CD4-positive, alpha-beta T cell treated with Interleukin-2 at 100 ng/mL for 4 hours (primary cell): Measurements from ENCODE around the gene SFXN1.

ENCODE experiments used
- DNase-seq: peaks from one replicate; pipeline ENCODE4 v3.0.0-alpha.2; 2020; ENCODE audit warnings: low spot score

SFXN1 gene

DNA sequence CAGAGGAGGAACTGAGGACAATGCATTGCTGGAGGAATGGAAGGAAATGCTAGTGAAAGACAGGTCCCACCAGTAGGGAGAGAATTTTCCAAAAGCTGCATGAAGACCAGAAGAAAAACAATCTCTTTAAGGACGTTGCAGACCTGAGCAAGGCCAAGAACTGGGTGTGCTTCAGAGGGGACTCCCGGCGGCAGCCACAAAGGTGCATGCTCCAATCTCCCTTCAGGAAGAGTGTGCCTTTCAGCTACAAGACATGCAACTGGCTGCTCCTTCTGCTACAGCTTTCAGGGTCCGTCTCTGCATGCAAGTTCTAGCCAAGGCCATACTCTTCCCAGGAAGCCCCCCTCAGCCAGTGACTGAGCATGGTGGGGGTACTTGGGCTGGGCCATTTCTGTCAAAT, 62.9 kb downstream of the SFXN1 start:
- DNase-seq, result no peak

DNA sequence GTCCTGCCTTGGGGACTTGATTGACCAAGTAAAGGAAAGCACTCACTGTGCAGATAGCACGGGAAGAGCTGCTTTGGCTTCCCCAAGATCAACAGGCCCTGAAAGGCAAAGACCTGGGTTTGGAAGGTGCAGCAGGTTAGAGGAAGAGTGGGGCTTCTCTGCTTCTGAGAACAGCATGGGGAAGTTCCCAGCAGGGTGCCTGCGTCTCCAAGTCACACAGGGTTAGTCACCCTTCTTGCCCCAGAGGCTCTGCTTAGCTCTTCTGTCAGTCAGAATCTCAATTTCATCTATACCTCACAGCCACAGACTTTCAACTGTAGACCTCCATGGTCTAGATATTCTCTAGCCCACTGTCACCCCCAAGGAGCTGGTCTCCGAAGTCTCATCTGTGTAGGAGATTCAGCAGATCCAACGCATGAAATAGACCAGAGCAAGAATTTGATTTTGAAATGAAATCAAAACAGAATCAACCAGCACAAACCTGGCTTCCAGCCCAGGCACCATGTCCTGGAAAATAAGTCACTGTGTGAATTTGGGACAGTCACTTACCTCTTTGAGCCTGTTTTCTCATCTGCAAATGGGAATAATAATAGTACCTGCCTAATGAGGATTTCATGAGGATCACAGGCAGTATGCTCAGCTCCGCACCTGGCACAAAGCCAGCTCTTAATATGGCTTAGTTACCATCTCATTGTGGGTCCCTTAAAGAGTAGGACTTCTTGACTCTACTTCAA, 64.0 kb downstream of the SFXN1 start:
- no peak for DNase-seq

DNA sequence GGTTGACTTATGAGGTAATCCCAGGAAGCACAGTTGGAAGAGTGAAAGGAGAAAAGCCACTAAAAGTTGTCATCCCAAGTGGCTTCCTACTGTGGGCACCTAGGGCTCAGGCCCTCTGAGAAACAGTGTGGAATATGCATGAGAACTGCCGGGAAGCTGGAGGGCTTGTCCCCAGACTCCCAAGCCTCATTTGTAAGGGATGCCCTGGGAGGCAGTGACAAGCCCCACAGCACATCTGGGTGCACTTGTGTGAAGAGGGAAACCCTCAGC, 64.5 kb downstream of the SFXN1 start:
- no peak for DNase-seq

DNA sequence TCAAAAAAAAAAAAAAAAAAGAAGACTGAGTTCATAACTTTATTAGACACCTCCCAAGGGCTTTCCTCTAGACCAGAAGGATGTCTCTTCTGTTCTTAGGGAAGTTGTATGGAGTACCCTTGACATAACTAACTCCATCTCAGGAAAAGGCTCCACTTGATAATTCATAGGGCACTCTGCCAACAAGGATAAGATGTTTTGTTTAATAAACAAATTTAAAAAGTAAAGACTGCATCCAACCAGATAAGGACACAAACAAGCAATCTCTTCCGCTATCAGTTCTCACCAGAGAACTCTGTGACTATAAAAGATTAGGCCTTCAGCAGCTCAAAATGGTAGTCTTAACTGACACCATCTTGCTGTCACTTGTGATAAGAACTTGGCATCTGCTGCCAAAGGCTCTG, 65.8 kb downstream of the SFXN1 start:
- no peak for DNase-seq

DNA sequence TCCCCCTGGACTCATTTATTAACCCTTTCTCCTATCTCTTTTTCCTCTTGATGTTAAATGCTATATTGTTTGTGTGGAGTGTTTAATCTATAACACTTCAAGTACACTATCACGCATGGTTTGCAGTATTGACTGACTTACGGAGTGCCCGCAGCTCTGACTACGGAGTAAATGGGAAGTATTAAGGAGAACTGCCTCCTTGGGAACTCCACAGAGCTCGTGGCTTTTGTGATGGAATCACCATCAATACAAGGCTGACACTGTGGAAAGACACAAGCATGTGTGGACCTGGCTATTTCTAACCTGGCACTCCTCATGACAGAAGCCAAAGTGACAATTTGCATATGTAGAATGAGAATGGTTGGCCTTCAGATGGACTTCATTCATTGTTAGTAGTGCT, 66.2 kb downstream of the SFXN1 start:
- no peak for DNase-seq

DNA sequence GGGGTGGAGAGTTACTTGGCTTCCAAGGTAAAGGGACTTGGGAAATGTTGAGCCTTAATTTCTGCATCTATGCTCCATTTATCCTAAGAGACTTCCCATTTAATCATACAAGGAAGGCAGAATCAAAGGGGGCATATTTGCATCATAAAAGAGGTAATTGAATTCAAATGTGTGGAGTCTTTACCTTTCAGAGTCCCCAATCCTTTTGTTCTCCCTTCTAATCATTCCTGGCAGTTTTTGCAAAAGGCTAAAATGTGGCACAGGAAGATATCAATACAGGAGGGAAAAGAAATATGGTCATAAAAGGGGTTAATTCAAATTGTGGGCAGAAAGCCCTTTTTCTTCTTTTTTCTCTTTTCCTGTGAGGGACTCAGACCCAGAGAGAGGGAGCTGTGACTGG, 69.5 kb downstream of the SFXN1 start:
- DNase-seq, result no peak

DNA sequence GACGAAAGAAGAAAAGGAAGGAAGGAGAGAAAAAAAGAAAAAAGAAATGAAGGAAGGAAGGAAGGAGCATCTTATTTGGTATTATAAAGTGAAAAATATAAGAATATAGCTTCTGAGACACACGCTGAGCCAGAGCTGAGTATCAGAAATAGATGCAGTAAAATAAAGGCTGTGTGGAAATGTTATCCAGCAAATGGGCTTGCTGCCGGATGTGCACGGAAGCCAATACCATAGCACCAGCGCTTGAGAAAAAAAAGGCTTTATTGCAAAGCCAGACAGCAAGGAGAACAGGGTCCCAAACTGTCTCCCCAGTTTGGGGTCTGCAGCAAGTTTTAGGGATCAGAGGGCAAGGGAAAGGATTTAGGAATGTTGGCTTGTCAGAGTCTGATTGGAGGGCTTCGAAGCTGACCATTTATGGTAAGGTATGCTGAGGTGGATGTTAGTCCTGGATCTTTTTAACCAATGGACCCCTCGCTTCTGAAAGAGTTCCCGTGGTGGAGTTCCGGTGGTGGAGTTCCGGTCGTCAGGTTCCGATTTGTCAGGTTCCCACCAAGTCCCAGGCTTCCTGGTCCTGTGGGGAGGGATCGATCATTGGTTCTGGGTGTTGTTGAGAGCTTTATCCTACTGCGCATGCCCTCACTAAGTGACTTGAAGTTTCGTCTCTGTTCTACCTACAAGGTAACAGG, 70.4 kb downstream of the SFXN1 start:
- DNase-seq, result no peak

DNA sequence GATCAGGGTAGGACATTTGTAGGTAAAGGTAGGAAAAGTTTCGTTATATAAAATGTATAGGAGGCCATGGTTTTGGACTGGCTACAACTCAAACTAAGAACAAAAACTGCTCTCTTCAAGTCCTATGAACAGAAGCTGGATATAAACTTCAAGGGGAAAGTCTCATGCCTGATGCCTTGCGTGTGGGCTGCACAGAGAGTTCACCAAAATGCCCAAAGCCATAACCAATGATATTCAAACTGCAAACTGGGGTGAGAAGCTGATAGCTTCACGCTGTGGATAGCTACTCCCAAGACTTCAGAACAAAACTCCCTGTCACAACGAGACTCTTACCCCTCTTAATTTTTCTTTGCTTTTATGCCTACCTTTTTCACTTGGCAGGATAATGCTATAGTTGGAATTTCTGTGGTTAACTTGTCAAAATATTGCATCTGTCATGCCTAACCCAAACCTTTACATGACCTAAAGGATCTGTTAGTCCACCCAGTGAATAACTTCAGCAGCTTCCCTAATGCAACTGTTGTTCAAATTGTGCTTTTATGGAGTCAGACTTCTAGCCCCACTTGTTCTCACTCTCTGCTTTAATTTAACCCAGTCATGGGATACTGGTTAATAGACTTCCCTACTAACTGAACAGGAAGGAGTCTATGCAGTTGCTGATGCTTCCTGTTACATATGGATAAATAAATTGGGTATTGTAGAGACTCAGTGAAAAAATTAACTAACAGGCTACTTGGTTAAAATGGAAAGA, 71.9 kb downstream of the SFXN1 start:
- no peak for DNase-seq

DNA sequence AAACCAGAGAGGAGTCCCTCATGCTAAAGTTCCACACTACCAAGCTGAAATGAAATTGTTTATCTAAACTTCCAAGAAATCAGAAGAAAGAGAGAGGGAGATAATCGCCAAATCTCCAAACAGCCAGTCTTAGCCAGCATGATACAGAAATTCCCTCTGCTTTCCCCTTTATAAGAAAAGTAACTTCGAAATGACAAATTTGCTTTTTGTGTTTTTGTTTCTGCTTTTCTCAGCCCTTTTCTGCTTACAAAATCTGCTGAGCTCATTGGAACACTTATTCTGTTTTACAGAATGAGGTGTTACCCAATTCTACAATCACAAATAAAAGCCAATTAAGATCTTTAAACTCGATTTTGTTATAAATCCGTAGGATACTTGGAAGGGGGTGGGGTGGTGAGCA, 72.9 kb downstream of the SFXN1 start:
- DNase-seq, result no peak

DNA sequence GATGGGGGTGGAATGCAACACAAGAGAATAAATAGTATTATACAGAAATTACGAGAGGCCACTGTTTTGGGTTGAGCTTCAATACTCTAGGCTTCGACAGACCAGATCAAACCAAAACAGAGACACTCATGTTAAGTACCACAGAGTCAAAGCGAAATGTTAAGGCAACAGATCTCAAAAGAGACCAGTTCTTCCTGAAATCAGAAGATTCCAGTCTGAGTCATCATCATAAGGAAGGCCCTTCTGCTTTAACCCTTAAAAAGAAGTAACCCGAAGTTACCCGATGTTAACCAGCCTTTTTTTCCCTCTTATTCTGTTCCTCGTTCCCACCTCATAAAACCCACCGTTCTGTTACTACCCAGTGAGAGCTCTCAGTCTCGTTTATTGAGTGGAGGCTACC, 75.9 kb downstream of the SFXN1 start:
- no peak for DNase-seq

DNA sequence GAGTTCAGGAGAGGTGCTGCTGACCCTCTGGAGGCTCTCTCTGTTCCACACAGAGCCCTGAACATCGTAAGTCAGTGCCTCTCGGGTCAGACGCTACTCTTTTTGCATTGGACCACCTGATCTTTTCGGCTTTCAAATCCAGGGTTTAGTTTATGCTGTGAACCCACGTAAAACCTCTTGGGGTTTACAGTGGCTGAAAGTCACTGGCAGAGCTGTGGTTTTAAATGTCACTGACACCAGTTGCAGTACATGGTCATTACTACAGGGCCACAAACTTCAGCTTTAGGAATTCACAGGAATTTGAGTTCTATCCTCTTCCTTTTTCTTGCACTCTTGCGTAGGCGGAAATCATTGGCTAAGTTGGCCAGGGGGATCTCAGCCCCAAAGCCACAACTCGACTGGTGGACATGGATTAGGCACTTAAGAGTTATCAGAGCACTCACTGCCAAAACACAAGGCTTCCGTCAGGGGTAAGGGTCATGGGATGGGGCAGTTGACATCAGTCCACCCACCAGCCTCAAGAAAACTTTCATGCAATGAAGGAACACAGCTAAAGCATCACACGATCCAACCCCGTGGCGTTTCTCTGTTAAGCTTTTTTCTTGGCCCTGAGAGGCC, 76.9 kb downstream of the SFXN1 start:
- no peak for DNase-seq

DNA sequence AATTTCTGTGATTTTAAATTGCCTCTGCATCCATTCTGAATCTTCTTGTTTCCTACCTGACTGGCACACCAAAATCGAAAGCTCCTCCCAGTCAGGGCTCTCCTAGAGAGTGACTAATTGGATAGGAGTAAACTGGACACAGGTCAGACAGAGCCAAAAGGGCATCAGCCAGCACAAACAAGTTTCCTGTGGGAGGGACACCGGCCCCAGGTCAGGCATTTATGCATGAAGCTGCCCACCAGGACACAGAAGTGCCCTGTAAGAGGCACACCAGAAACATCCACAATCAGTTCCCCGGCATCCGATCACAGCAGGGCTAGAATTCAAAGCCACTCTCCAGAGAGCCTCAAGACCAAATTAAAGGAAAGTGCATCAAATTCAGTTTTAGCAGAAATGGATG, 78.4 kb downstream of the SFXN1 start:
- DNase-seq, result no peak

DNA sequence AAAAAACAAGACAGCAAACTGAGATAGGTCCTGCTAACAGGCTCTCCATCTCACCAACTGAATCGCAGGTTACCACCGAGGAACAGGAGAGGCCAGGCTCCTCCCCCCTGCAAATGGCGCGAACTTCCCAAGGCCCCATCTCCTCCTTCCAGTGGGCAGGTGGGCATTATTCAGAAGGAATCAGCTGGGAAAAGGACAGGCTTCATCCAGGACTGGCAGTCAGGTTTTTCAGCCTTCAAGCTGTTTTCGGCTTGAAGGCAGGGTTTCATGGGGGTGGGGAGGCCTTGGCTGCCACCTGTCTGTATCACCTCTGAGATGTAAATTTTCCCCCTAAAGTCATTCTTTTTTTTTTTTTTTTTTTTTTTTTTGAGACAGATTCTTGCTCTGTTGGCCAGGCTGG, 79.4 kb downstream of the SFXN1 start:
- DNase-seq, result no peak

DNA sequence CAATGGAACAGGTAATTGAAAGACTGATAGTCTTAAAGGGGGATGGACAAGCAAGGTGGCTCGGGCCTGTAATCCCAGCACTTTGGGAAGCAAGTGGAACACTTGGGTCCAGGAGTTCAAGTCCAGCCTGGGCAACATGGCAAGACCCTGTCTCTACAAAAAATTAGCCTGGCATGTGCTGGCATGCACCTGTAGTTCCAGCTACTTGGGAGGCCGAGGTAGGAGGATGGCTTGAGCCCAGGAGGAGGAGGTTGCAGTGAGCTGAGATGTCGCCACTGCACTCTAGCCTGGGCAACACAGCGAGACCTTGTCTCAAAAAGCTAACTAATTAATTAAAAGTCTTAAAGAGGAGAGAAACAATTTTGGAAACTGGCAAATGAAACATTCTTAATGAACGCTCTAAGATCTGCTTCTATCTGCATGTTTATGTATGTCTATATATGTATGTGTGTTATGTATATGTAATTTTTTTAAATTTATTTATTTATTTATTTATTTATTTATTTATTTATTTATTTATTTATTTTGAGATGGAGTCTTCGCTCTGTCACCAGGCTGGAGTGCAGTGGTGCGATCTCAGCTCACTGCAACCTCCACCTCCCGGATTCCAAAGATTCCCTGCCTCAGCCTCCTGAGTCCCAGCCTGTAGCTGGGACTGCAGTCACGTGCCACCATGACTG, 80.6 kb downstream of the SFXN1 start:
- DNase-seq, result no peak

DNA sequence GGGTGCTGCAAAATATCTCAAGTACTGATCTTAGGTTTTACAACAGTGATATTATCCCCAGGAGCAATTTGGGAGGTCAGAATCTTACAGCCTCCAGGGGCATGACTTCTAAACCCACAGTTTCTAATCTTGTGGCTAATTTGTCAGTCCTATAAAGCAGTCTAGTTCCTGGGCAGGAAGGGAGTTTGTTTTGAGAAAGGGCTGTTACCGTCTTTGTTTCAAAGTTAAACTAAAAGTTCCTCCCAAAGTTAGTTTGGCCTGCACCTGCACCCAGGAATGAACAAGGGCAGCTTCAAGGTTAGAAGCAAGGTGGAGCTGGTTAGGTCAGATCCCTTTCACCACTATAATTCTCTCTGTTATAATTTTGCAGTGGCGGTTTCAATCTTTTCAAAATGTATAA, 81.7 kb downstream of the SFXN1 start:
- DNase-seq, result no peak

DNA sequence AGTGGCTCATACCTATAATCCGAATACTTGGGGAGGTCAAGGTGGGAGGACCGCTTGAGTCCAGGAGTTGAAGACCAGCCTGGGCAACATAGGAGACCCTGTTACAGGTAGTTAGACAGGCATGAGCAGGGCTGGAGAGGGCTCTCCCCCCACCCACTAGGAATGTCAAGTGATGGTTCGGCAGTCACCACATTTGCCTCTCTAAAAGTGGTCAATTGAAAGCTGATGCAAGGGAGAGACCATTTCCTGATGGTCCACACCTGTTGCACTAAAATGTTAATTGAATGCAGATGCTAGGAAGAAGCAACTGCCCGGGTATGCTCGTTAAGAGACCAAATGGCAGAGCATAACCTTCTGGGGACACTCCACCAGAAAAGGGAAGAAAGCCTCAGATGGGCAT, 82.7 kb downstream of the SFXN1 start:
- DNase-seq, result no peak

DNA sequence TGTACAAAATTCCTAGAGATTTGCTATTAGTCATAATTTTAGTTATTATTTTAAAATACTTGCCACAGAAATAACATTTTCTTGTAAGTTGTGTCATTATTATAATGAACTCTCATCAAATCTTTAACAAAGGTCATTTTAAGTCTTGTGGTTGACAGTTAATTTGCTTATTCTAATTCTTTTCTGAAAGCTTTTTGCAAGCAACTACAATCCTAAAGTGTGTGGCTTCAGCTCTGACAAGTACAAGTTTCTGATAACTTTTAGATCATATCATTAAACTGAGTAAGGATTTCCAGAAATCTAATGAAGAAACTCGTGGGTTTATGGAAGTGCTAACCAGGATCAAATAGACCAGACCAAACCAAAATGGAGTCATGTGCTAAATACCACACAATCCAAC, 86.4 kb downstream of the SFXN1 start:
- DNase-seq, result no peak

DNA sequence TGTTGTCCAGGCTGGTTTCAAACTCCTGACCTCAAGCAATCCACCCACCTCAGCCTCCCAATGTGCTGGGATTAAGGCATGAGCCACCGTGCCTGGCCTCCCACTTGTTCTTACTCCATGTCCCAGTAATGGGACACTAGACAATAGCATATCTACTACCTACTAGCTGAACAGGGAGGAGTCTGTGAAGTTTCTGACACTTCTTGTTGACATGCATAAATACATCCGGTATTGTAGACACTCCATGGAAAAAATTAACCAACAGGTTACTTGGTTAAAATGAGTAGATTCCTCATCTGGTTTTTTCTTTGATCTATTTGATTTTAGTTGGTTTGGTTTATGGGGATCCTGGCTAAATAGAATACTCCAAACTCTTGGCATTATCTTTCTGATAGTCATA, 88.3 kb downstream of the SFXN1 start:
- DNase-seq, result no peak

DNA sequence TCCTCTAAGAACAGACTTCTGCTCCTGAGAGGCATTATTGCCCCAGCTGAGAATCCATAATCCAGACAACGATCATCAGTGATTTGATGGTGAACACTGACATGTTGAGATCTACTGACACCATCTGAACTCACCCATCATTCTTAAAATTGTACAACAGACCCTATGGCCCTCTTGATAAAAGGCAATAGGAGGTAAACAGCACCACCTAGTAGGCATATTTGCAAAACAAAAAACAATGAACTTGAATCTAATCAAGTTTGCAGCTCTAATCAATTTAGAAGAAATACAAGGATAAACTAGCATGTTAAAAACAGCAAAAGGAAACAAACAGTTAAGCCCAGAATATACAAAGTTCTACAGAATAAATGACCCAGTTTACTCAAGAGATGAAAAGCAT, 89.6 kb downstream of the SFXN1 start:
- DNase-seq, result no peak

DNA sequence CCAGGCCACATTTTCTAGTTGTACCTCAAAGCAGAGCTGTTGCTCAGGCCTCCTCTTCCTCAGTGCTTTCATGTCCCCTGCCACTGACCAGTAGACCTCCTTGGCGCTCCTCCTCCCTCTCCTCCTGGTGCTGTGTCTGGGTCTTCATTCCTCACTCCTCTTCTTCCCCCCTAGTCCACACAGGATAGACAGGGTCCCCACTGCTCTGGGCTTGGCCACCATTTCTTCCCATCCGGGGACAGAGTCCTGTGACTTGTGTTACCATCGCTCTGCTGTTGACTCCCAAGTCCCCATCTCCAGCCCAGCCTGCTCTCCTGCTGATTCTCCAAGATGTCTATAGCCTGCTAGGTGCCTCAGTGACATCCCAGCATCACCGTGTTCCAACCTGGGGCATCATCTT, 91.3 kb downstream of the SFXN1 start:
- no peak for DNase-seq

DNA sequence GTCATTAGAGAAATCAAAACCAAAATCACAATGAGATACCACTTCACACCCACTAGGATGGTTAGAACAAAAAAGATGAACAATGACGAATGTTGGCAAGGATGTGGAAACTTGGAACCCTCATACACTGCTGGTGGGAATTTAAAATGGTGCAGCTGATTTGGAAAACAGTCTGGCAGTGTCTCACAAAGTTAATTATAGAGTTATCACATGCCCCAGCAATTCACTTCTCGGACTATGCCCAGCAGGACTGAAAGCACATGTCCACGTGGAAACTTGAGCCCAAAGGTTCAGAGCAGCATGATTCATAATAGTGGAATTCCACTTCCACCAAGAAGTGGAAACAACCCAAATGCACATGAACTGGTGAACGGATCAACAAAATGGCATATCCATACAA, 94.5 kb downstream of the SFXN1 start:
- DNase-seq, result no peak

DNA sequence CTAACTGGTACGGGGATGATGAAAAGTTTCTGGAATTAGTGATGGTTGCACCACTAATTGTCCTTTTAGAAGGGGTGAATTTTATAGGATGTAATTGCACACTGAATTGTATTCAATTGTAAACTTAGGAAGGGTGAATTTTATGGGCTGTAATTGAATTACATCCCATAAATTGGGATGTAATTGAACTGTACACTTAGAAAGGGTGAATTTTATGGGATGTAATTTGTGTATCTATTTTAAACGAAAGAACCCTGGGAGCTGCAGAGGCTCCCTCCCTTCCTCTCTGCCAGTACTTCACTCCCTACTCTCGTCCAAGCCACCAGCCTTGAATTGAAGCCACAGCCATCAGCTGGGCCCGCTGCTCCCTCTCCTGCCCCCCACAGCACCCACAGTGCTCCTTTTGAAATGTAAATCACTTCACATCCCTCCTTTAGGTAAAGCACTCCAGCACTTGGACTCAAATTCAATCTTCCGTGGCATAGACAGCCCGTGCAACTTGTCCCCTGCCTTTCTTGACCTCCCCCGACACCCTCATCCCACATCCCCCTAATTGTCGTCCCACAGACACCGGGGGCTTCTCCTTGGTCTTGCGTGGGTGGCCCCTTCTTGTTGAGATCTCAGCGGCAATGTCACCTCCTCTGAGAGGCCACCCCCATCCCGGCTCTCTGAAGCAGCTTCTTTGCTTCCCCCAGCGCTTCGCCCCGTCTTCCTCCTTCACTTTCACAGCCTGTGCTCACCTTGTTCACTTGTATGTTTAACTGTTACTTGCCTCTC, 95.3 kb downstream of the SFXN1 start:
- DNase-seq, result no peak
